ENCODE measurements around the gene IPO7. TPM values are rescaled to one million over a fixed set of nuclear protein-coding genes. Genes with fewer than 3 reads are reported as not detected.

Gene IPO7
- total and polyA plus RNA-seq, 2 of the 13 experiments (the other 11 are each of a cell fraction or from before 2014, with no cell fraction given), result 59.4 to 98.4 TPM

GRCh38 chr11:9386086-9386485 is 1.6 kb downstream of the IPO7 start:
- peaks cover 55% of the 10 kb centered on the region for H3K4me1 ChIP-seq (ENCODE audit: insufficient read depth, low read length)
- H3K4me3 ChIP-seq (replicated peaks in 1 of 3; ENCODE audit: insufficient read depth in 1 of 3, low read depth in 2 of 3, low read length in 3 of 3), result peak overlapping the region; percentile 79 to 96 (median 93); a peak in 5 of 6 replicates
- ChIA-PET CTCF (ENCODE audit: low intra/inter-chr PET ratio, low total read pairs) (no interaction called here), POLR2A (interaction anchor here (1.2 to 3.0 kb wide), 7 partner anchors 23 to 121 kb away, joined by 7 to 59 read pairs (median 15); partner anchors contain the start of genes DENND5A, TMEM41B and ZNF143)
- peak overlapping the region; percentile 91 for H3K27ac ChIP-seq (ENCODE audit: extremely low read length, insufficient read depth, low read length)
- FAIRE-seq, result no peak
- WGBS (ENCODE audit: low lambda C conversion rate), result 16% methylated on average over 2 of the region's 2 CpGs
- no peak overlapping the region for H2AFZ ChIP-seq (ENCODE audit: low read length)
- no peaks in the 10 kb centered on the region; a peak in 1 of 5 replicates for H3K27me3 ChIP-seq (ENCODE audit: control insufficient read depth in 1 of 2, insufficient read depth in 2 of 2, low read length in 2 of 2)
- in situ Hi-C loops (cut with HindIII; ENCODE audit: extremely low pct_ligation_motif_present, low pct_unique_long_range_greater_than_20kb) (no loop called here), intact Hi-C loops (cut with micrococcal nuclease; ENCODE audit: unreplicated experiment) (loop anchor here (10.0 kb wide), 1 partner anchor 121 kb away; the partner anchor contains the start of gene DENND5A)
- peaks cover 0 to 3% of the 10 kb centered on the region in 2 experiments; a peak in 4 of 5 replicates for H3K36me3 ChIP-seq (replicated peaks in 1 of 2; ENCODE audit: control insufficient read depth in 1 of 2, insufficient read depth in 2 of 2, low read length in 2 of 2)
- H3K79me2 ChIP-seq (ENCODE audit: insufficient read depth, low read length), result peaks cover 54% of the 10 kb centered on the region
- peak overlapping the region; percentile 96 for H3K9ac ChIP-seq (ENCODE audit: insufficient read depth, low read depth, low read length)
- no peaks in the 10 kb centered on the region for H3K9me3 ChIP-seq (ENCODE audit: low read length)
- H3K4me2 ChIP-seq (ENCODE audit: low read depth, low read length), result peak overlapping the region; percentile 87
- peaks cover 44% of the 10 kb centered on the region for H4K20me1 ChIP-seq (ENCODE audit: insufficient read depth, low read length)
- BruUV-seq (replicated peaks), result TSS peak; percentile 64
- DNase-seq (ENCODE audit: low spot score), result no peak
- no peak for TF ChIP-seq CENPX (CRISPR knock-in tag; IDR thresholded peaks at IDR 0.05)
- TF ChIP-seq ZNF276 (CRISPR knock-in tag; IDR thresholded peaks at IDR 0.05; ENCODE audit: low read depth), result no peak
- TF ChIP-seq ARID4A (CRISPR knock-in tag; IDR thresholded peaks at IDR 0.05; ENCODE audit: borderline replicate concordance), result no peak
- no peak for TF ChIP-seq HDAC6 (IDR thresholded peaks at IDR 0.05; ENCODE audit: low read depth, low read length)
- TF ChIP-seq ZKSCAN5 (CRISPR knock-in tag; IDR thresholded peaks at IDR 0.05), result no peak
- no peak for TF ChIP-seq ZNF513 (CRISPR knock-in tag; conservative IDR thresholded peaks at IDR 0.05)
- TF ChIP-seq ZNF83 (CRISPR knock-in tag; IDR thresholded peaks at IDR 0.05; ENCODE audit: borderline replicate concordance), result no peak
- no peak for TF ChIP-seq SIN3A (IDR thresholded peaks at IDR 0.05; ENCODE audit: borderline replicate concordance, low read depth, low read length)
- no peak for TF ChIP-seq HMG20B (CRISPR knock-in tag; conservative IDR thresholded peaks at IDR 0.05)
- TF ChIP-seq EEA1 (CRISPR knock-in tag; IDR thresholded peaks at IDR 0.05; ENCODE audit: borderline replicate concordance), result no peak
- TF ChIP-seq ZNF460 (CRISPR knock-in tag; IDR thresholded peaks at IDR 0.05; ENCODE audit: borderline replicate concordance), result no peak
- no peak for TF ChIP-seq FOXK2 (IDR thresholded peaks at IDR 0.05)
- no peak for TF ChIP-seq EHMT2 (IDR thresholded peaks at IDR 0.05; ENCODE audit: borderline replicate concordance, low read depth, low read length)
- no peak for TF ChIP-seq PHF20 (CRISPR knock-in tag; IDR thresholded peaks at IDR 0.05)
- TF ChIP-seq TEF (CRISPR knock-in tag; IDR thresholded peaks at IDR 0.05), result no peak
- no peak for ATAC-seq

Measured in HepG2 (cell line).